HAP-1 (cell line): ENCODE data around the gene CCDC87.

Experiments used
- DNase-seq, 2 experiments: peaks; one replicate each; pipeline ENCODE4 v3.0.0-alpha.2; 2016 to 2020; ENCODE audit warnings: low spot score in 2 of 2
- H3K27me3 ChIP-seq: fragments of 250-450 bp; sonication (Bioruptor Pico); 2 replicates; pipeline ENCODE4 v1.5.1; 2020; ENCODE audit warnings: low read depth, mild to moderate bottlenecking, moderate library complexity
- H3K36me3 ChIP-seq: fragments of 250-450 bp; sonication (Bioruptor Pico); replicated peaks from 2 replicates; pipeline ENCODE4 v1.5.1; 2020; ENCODE audit warnings: mild to moderate bottlenecking
- H3K4me1 ChIP-seq: fragments of 250-450 bp; sonication (Bioruptor Pico); 2 replicates; pipeline ENCODE4 v1.5.1; 2020; ENCODE audit warnings: mild to moderate bottlenecking
- H3K4me3 ChIP-seq: fragments of 250-450 bp; sonication (Bioruptor Pico); 2 replicates; pipeline ENCODE4 v1.5.1; 2020; ENCODE audit warnings: mild to moderate bottlenecking, moderate library complexity
- H3K9me3 ChIP-seq: fragments of 250-450 bp; sonication (Bioruptor Pico); 2 replicates; pipeline ENCODE4 v1.5.1; 2020; ENCODE audit warnings: mild to moderate bottlenecking, moderate library complexity
- in situ Hi-C: fragments of 300-500 bp; cut with MboI; formaldehyde crosslinking; loops from 3 replicates; pipeline ENCODE4 v1.14.3; 2020; ENCODE audit warnings: low sequenced_read_pairs, inconsistent platforms, mixed read lengths

The CCDC87 gene

GRCh38 chr11:66626926-66627325 lies 34.1 kb upstream of the CCDC87 start:
- in situ Hi-C loops, result no loop called here
- no peaks in the 10 kb centered on the region; the same call in none of the 2 replicates for H3K4me1 ChIP-seq
- H3K36me3 ChIP-seq, result peaks cover 87% of the 10 kb centered on the region
- no peak overlapping the region for H3K4me3 ChIP-seq
- no peaks in the 10 kb centered on the region for H3K9me3 ChIP-seq
- H3K27me3 ChIP-seq, result no peaks in the 10 kb centered on the region
- no peak for DNase-seq

GRCh38 chr11:66626382-66626781 lies 33.5 kb upstream of the CCDC87 start:
- DNase-seq, result no peak
- Histone ChIP-seq H3K36me3 (peaks cover 92% of the 10 kb centered on the region), H3K4me3 (no peak overlapping the region), H3K4me1 (peaks cover 3% of the 10 kb centered on the region), H3K27me3 (no peaks in the 10 kb centered on the region), H3K9me3 (no peaks in the 10 kb centered on the region)
- in situ Hi-C loops, result no loop called here

- in situ Hi-C loops, result no loop called here
- no peak overlapping the region for H3K4me3 ChIP-seq
- H3K4me1 ChIP-seq, result peaks cover 5% of the 10 kb centered on the region
- no peak for DNase-seq
- H3K9me3 ChIP-seq, result no peaks in the 10 kb centered on the region
- H3K36me3 ChIP-seq, result peaks cover 96% of the 10 kb centered on the region
- H3K27me3 ChIP-seq, result no peaks in the 10 kb centered on the region
Observed at GRCh38 chr11:66625752-66626149, 32.9 kb upstream of the CCDC87 start.

- H3K4me3 ChIP-seq, result no peak overlapping the region
- H3K9me3 ChIP-seq, result no peaks in the 10 kb centered on the region
- in situ Hi-C loops, result no loop called here
- peaks cover 7% of the 10 kb centered on the region for H3K4me1 ChIP-seq
- DNase-seq, result no peak
- H3K36me3 ChIP-seq, result peaks cover 96% of the 10 kb centered on the region
- H3K27me3 ChIP-seq, result no peaks in the 10 kb centered on the region
Observed at GRCh38 chr11:66625041-66625751, 32.3 kb upstream of the CCDC87 start.

GRCh38 chr11:66624450-66624849 lies 31.6 kb upstream of the CCDC87 start:
- no peak for DNase-seq
- H3K36me3 ChIP-seq, result peaks cover 96% of the 10 kb centered on the region
- H3K27me3 ChIP-seq, result no peaks in the 10 kb centered on the region
- H3K9me3 ChIP-seq, result no peaks in the 10 kb centered on the region
- peaks cover 12% of the 10 kb centered on the region for H3K4me1 ChIP-seq
- in situ Hi-C loops, result no loop called here
- no peak overlapping the region for H3K4me3 ChIP-seq

GRCh38 chr11:66619080-66619554 lies 26.3 kb upstream of the CCDC87 start:
- Histone ChIP-seq H3K27me3 (no peaks in the 10 kb centered on the region), H3K4me3 (peak overlapping the region; percentile 100), H3K9me3 (no peaks in the 10 kb centered on the region), H3K36me3 (peaks cover 70% of the 10 kb centered on the region), H3K4me1 (peaks cover 23% of the 10 kb centered on the region)
- peak; percentile 42 to 69 for DNase-seq
- in situ Hi-C loops, result no loop called here

- H3K9me3 ChIP-seq, result no peaks in the 10 kb centered on the region
- peaks cover 23% of the 10 kb centered on the region for H3K4me1 ChIP-seq
- peaks cover 52% of the 10 kb centered on the region for H3K36me3 ChIP-seq
- DNase-seq, result no peak
- in situ Hi-C loops, result no loop called here
- no peaks in the 10 kb centered on the region for H3K27me3 ChIP-seq
- H3K4me3 ChIP-seq, result peak overlapping the region; percentile 100
Observed at GRCh38 chr11:66617155-66617834, 24.4 kb upstream of the CCDC87 start.

GRCh38 chr11:66616379-66617154 lies 23.7 kb upstream of the CCDC87 start, which contains the start of gene RBM14:
TSS of gene RBM14 (plus strand) at chr11:66616630. CDS start at chr11:66616721, 91 bp downstream.
- Histone ChIP-seq H3K36me3 (peaks cover 47% of the 10 kb centered on the region), H3K4me3 (peak within 1 kb of the TSS; percentile 100), H3K27me3 (no peaks in the 10 kb centered on the region), H3K9me3 (no peaks in the 10 kb centered on the region), H3K4me1 (peaks cover 22% of the 10 kb centered on the region)
- DNase-seq, result peak; percentile 98 to 100
- in situ Hi-C loops, result no loop called here

GRCh38 chr11:66614073-66614472 lies 21.2 kb upstream of the CCDC87 start:
- DNase-seq, result no peak
- in situ Hi-C loops, result no loop called here
- Histone ChIP-seq H3K36me3 (peaks cover 24% of the 10 kb centered on the region), H3K9me3 (no peaks in the 10 kb centered on the region), H3K27me3 (no peaks in the 10 kb centered on the region), H3K4me1 (peaks cover 10% of the 10 kb centered on the region), H3K4me3 (no peak overlapping the region)

GRCh38 chr11:66612458-66612857 lies 19.6 kb upstream of the CCDC87 start:
- no peak overlapping the region for H3K4me3 ChIP-seq
- H3K4me1 ChIP-seq, result peaks cover 6% of the 10 kb centered on the region
- DNase-seq, result no peak
- H3K27me3 ChIP-seq, result no peaks in the 10 kb centered on the region
- peaks cover 9% of the 10 kb centered on the region for H3K36me3 ChIP-seq
- no peaks in the 10 kb centered on the region for H3K9me3 ChIP-seq
- in situ Hi-C loops, result no loop called here

- no peak for DNase-seq
- peaks cover 11% of the 10 kb centered on the region for H3K36me3 ChIP-seq
- no peaks in the 10 kb centered on the region for H3K27me3 ChIP-seq
- H3K4me3 ChIP-seq, result no peak overlapping the region
- no peaks in the 10 kb centered on the region for H3K9me3 ChIP-seq
- H3K4me1 ChIP-seq, result no peaks in the 10 kb centered on the region
- in situ Hi-C loops, result no loop called here
Observed at GRCh38 chr11:66609721-66610617, 17.1 kb upstream of the CCDC87 start.

GRCh38 chr11:66607126-66607834 lies 14.4 kb upstream of the CCDC87 start:
- Histone ChIP-seq H3K4me3 (no peak overlapping the region), H3K9me3 (no peaks in the 10 kb centered on the region), H3K27me3 (no peaks in the 10 kb centered on the region), H3K36me3 (peaks cover 18% of the 10 kb centered on the region), H3K4me1 (no peaks in the 10 kb centered on the region)
- DNase-seq, result no peak
- in situ Hi-C loops, result no loop called here
